IMR-90 (cell line): ENCODE results near the gene BMP7. TPM values are rescaled to one million over a fixed set of nuclear protein-coding genes. Genes with fewer than 3 reads are reported as not detected.

ENCODE experiments used
- ATAC-seq: fragments of 200-7000 bp; cut with Tn5 transposase; 2 replicates; pipeline ENCODE4 v1.9.1; 2020; ENCODE audit warnings: low read depth, mild to moderate bottlenecking, moderate library complexity
- BruUV-seq: library from RNA; stranded (reverse); fragments of 400-500 nt; replicated peaks from 2 replicates; lab custom pipeline; 2021; lab: Mats Ljungman, UMichigan
- CTCF ChIA-PET: fragments of 300-600 bp; formaldehyde crosslinking; extraction: SDS; loops from one replicate; lab custom pipeline; 2021; ENCODE audit warnings: antibody characterized with exemption; lab: Yijun Ruan, JAX
- POLR2A ChIA-PET: fragments of 300-600 bp; sonication (Branson Sonifier 250); formaldehyde crosslinking; loops from one replicate; lab custom pipeline; 2022; ENCODE audit warnings: antibody characterized with exemption; ENCODE audit not compliant: unreplicated experiment; lab: Charles Lee
- DNase-seq: peaks from one replicate; pipeline ENCODE4 v3.0.0; 2013
- H2AFZ ChIP-seq: replicated peaks from 2 replicates; pipeline ENCODE3; 2013; ENCODE audit warnings: low read length, mild to moderate bottlenecking; ENCODE audit not compliant: poor library complexity
- H2AK5ac ChIP-seq: 2 replicates; pipeline ENCODE4 v1.6.1; 2013; ENCODE audit warnings: low read depth, low read length, inconsistent platforms
- H2AK9ac ChIP-seq: replicated peaks from 2 replicates; pipeline ENCODE3; 2013; ENCODE audit warnings: mild to moderate bottlenecking, low read depth, low read length, moderate library complexity; ENCODE audit not compliant: poor library complexity
- H2BK120ac ChIP-seq: 2 replicates; pipeline ENCODE4 v1.6.1; 2013; ENCODE audit warnings: low read depth, low read length, inconsistent platforms
- H2BK15ac ChIP-seq: 3 replicates; pipeline ENCODE4 v1.6.1; 2013; ENCODE audit warnings: low read depth, low read length, inconsistent platforms
- H2BK20ac ChIP-seq: 2 replicates; pipeline ENCODE4 v1.6.1; 2013; ENCODE audit warnings: low read depth, mild to moderate bottlenecking, inconsistent platforms, low read length, moderate library complexity
- H2BK5ac ChIP-seq: 2 replicates; pipeline ENCODE4 v1.6.1; 2013; ENCODE audit warnings: mild to moderate bottlenecking, low read depth, low read length, inconsistent platforms; ENCODE audit not compliant: poor library complexity, severe bottlenecking
- H3K14ac ChIP-seq: replicated peaks from 2 replicates; pipeline ENCODE4 v1.6.1; 2013; ENCODE audit warnings: low read depth, low read length, inconsistent platforms
- H3K18ac ChIP-seq: 2 replicates; pipeline ENCODE4 v1.6.1; 2013; ENCODE audit warnings: low read depth, low read length, control low read depth
- H3K23ac ChIP-seq: 2 replicates; pipeline ENCODE4 v1.6.1; 2013; ENCODE audit warnings: low read depth, low read length, inconsistent platforms
- H3K27ac ChIP-seq: 2 replicates; pipeline ENCODE4 v1.5.1; 2013; ENCODE audit warnings: mild to moderate bottlenecking, control low read depth, low read length; ENCODE audit not compliant: insufficient read depth
- H3K27me3 ChIP-seq: 2 replicates; pipeline ENCODE4 v1.6.1; 2013; ENCODE audit warnings: low read length; ENCODE audit not compliant: control insufficient read depth, insufficient read depth
- H3K36me3 ChIP-seq: 2 replicates; pipeline ENCODE4 v1.6.1; 2013; ENCODE audit warnings: low read length, mixed read lengths; ENCODE audit not compliant: control insufficient read depth, insufficient read depth
- H3K4ac ChIP-seq: 2 replicates; pipeline ENCODE4 v1.6.1; 2013; ENCODE audit warnings: low read depth, low read length, inconsistent platforms
- H3K4me1 ChIP-seq: 2 replicates; pipeline ENCODE4 v1.6.1; 2013; ENCODE audit warnings: low read length, mixed read lengths; ENCODE audit not compliant: control insufficient read depth, insufficient read depth
- H3K4me2 ChIP-seq: 2 replicates; pipeline ENCODE4 v1.6.1; 2013; ENCODE audit warnings: low read depth, mild to moderate bottlenecking, control low read depth, low read length, moderate library complexity
- H3K4me3 ChIP-seq: 2 replicates; pipeline ENCODE4 v1.5.1; 2013; ENCODE audit warnings: low read depth, mild to moderate bottlenecking, control low read depth, low read length, moderate library complexity; ENCODE audit not compliant: insufficient read depth
- H3K56ac ChIP-seq: 2 replicates; pipeline ENCODE4 v1.6.1; 2013; ENCODE audit warnings: low read length, inconsistent platforms; ENCODE audit not compliant: insufficient read depth; ENCODE audit errors: extremely low read depth
- H3K79me1 ChIP-seq, 2 experiments: 2 replicates each; pipeline ENCODE4 v1.6.1; 2013; ENCODE audit warnings: low read length in 2 of 2, inconsistent platforms in 1 of 2, low read depth in 1 of 2
- H3K9ac ChIP-seq: 2 replicates; pipeline ENCODE4 v1.6.1; 2013; ENCODE audit warnings: low read depth, low read length, control low read depth
- H3K9me1 ChIP-seq: 2 replicates; pipeline ENCODE4 v1.6.1; 2013; ENCODE audit warnings: low read length, inconsistent platforms; ENCODE audit not compliant: insufficient read depth
- H3K9me3 ChIP-seq: 2 replicates; pipeline ENCODE4 v1.6.1; 2013; ENCODE audit warnings: low read length; ENCODE audit not compliant: control insufficient read depth, insufficient read depth
- H4K20me1 ChIP-seq: 2 replicates; pipeline ENCODE4 v1.6.1; 2013; ENCODE audit warnings: low read length, inconsistent platforms; ENCODE audit not compliant: insufficient read depth
- H4K5ac ChIP-seq: 2 replicates; pipeline ENCODE4 v1.6.1; 2013; ENCODE audit warnings: mild to moderate bottlenecking, low read depth, low read length, control low read depth
- H4K8ac ChIP-seq, 2 experiments: 2 replicates each; pipeline ENCODE4 v1.6.1; 2013; ENCODE audit warnings: low read depth in 2 of 2, low read length in 2 of 2, control low read depth in 1 of 2, inconsistent platforms in 1 of 2
- H4K91ac ChIP-seq: 2 replicates; pipeline ENCODE4 v1.6.1; 2013; ENCODE audit warnings: low read depth, low read length, inconsistent platforms; ENCODE audit not compliant: insufficient read depth
- BHLHE40 ChIP-seq: fragments of 150-350 bp; IDR thresholded peaks from 2 replicates; pipeline ENCODE4 v1.6.1; 2016; ENCODE audit warnings: mild to moderate bottlenecking, low read depth, low read length
- CEBPB ChIP-seq: IDR thresholded peaks from 2 replicates; pipeline ENCODE4 v1.6.1; 2012; ENCODE audit warnings: low read depth, low read length, improper control_type of control experiment
- CHD1 ChIP-seq: IDR thresholded peaks from 2 replicates; pipeline ENCODE4 v1.6.1; 2012; ENCODE audit warnings: low read depth, low read length, improper control_type of control experiment
- CTCF ChIP-seq: conservative IDR thresholded peaks from 2 replicates; pipeline ENCODE4 v1.5.1; 2012; ENCODE audit warnings: mild to moderate bottlenecking, low read depth, low read length, improper control_type of control experiment
- ELK1 ChIP-seq: fragments of 150-350 bp; IDR thresholded peaks from 2 replicates; pipeline ENCODE4 v1.6.1; 2016; ENCODE audit warnings: low read depth, mild to moderate bottlenecking, low read length, moderate library complexity, borderline replicate concordance
- FOS ChIP-seq: fragments of 150-350 bp; IDR thresholded peaks from 2 replicates; pipeline ENCODE4 v1.6.1; 2016; ENCODE audit warnings: low read depth, low read length
- MAFK ChIP-seq: IDR thresholded peaks from 2 replicates; pipeline ENCODE4 v1.6.1; 2012; ENCODE audit warnings: low read depth, low read length, improper control_type of control experiment
- MAZ ChIP-seq: IDR thresholded peaks from 2 replicates; pipeline ENCODE4 v1.6.1; 2012; ENCODE audit warnings: low read depth, mild to moderate bottlenecking, low read length, improper control_type of control experiment, moderate library complexity, borderline replicate concordance
- MXI1 ChIP-seq: IDR thresholded peaks from 2 replicates; pipeline ENCODE4 v1.6.1; 2012; ENCODE audit warnings: low read depth, mild to moderate bottlenecking, low read length, moderate library complexity, borderline replicate concordance
- NFE2L2 ChIP-seq: fragments of 150-350 bp; IDR thresholded peaks from 2 replicates; pipeline ENCODE4 v1.6.1; 2016; ENCODE audit warnings: low read depth, mild to moderate bottlenecking, low read length
- POLR2A ChIP-seq: IDR thresholded peaks from 2 replicates; pipeline ENCODE4 v1.6.1; 2012; ENCODE audit warnings: mild to moderate bottlenecking, low read depth, low read length
- RAD21 ChIP-seq: IDR thresholded peaks from 2 replicates; pipeline ENCODE4 v1.6.1; 2012; ENCODE audit warnings: low read length, improper control_type of control experiment
- RCOR1 ChIP-seq: IDR thresholded peaks from 2 replicates; pipeline ENCODE4 v1.6.1; 2012; ENCODE audit warnings: mild to moderate bottlenecking, low read length, improper control_type of control experiment; ENCODE audit not compliant: insufficient replicate concordance
- RFX5 ChIP-seq: IDR thresholded peaks from 2 replicates; pipeline ENCODE4 v1.8.0; 2012; ENCODE audit warnings: low read depth, mild to moderate bottlenecking, low read length, moderate library complexity
- SMC3 ChIP-seq: fragments of 150-350 bp; IDR thresholded peaks from 2 replicates; pipeline ENCODE4 v1.6.1; 2016; ENCODE audit warnings: low read depth, mild to moderate bottlenecking, antibody characterized with exemption, low read length, moderate library complexity
- USF2 ChIP-seq: fragments of 150-350 bp; IDR thresholded peaks from 2 replicates; pipeline ENCODE4 v1.6.1; 2017; ENCODE audit warnings: mild to moderate bottlenecking, antibody characterized with exemption, low read length, low read depth
- WGBS, 2 experiments: methylation state at CpG; one replicate each; pipeline versions ENCODE4 v1.1.5 to v1.1.7; 2013; ENCODE audit warnings: missing lambda C conversion rate in 2 of 2; ENCODE audit not compliant: insufficient read length in 1 of 2; ENCODE audit errors: extremely low coverage in 2 of 2; 5-methylcytosine and 5-hydroxymethylcytosine counted together
- dilution Hi-C: fragments of 300-500 bp; cut with HindIII; formaldehyde crosslinking; loops from one replicate; pipeline ENCODE4 v1.14.3; 2018; ENCODE audit warnings: low sequenced_read_pairs; ENCODE audit not compliant: unreplicated experiment
- in situ Hi-C: fragments of 300-500 bp; cut with MboI; formaldehyde crosslinking; loops from 3 replicates; pipeline ENCODE4 v1.14.3; 2019; ENCODE audit warnings: low sequenced_read_pairs, inconsistent platforms, mixed read lengths
- intact Hi-C: fragments of 100-400 bp; cut with micrococcal nuclease; formaldehyde crosslinking; loops from 2 replicates; pipeline ENCODE4 v1.10.0; 2022
- polyA plus RNA-seq, 3 experiments: library from polyadenylated mRNA; depleted of rRNA; stranded (reverse); fragments of >200 nt; gene quantifications; 2 replicates each; pipeline ENCODE4 v1.2.3, GENCODE V29; 2012; ENCODE audit warnings: low replicate concordance in 1 of 3
- total RNA-seq: library from RNA; depleted of rRNA; stranded (reverse); fragments of >200 nt; gene quantifications from 2 replicates; pipeline ENCODE4 v1.2.3, GENCODE V29; 2012

The BMP7 gene
- total and polyA plus RNA-seq, 2 of the 4 experiments (the other 2 are of a cell fraction): not detected

- no peak overlapping the region for H2AK5ac ChIP-seq
- no peak overlapping the region for H2AFZ ChIP-seq
- ATAC-seq (no peak), DNase-seq (no peak)
- H3K79me1 ChIP-seq: no peaks in the 10 kb centered on the region
- 48% methylated on average over 6 of the region's 7 CpGs; no CpG with 5 or more reads in 1 of the 2 experiments for WGBS, 2 experiments
- no peak overlapping the region for H3K18ac ChIP-seq
- no peak overlapping the region for H2BK20ac ChIP-seq
- no peak overlapping the region for H3K9ac ChIP-seq
- no peak overlapping the region for H4K5ac ChIP-seq
- no peak overlapping the region for H4K91ac ChIP-seq
- intact Hi-C loops: no loop called here
- dilution Hi-C loops: no loop called here
- H3K14ac ChIP-seq: no peak overlapping the region
- no peak overlapping the region for H3K27ac ChIP-seq
- in situ Hi-C loops: no loop called here
- H2BK120ac ChIP-seq: no peak overlapping the region
- no peak overlapping the region for H2BK15ac ChIP-seq
- no peaks in the 10 kb centered on the region for H3K9me1 ChIP-seq
- no peak overlapping the region for H2AK9ac ChIP-seq
- ChIA-PET POLR2A (no interaction called here), CTCF (no interaction called here)
- H4K20me1 ChIP-seq: no peaks in the 10 kb centered on the region
- TF ChIP-seq FOS (no peak), CEBPB (no peak), RCOR1 (no peak), CHD1 (no peak), NFE2L2 (no peak), POLR2A (no peak), ELK1 (no peak), MXI1 (no peak), CTCF (no peak), RAD21 (no peak), RFX5 (no peak), MAZ (no peak), USF2 (no peak), BHLHE40 (no peak), SMC3 (no peak), MAFK (no peak)
- no peaks in the 10 kb centered on the region for H3K27me3 ChIP-seq
- no peak overlapping the region for H3K4me2 ChIP-seq
- H3K9me3 ChIP-seq: peaks cover 21% of the 10 kb centered on the region
- no TSS peak for BruUV-seq
- no peak overlapping the region for H4K8ac ChIP-seq
- no peak overlapping the region for H3K23ac ChIP-seq
- H2BK5ac ChIP-seq: no peak overlapping the region
- no peaks in the 10 kb centered on the region for H3K36me3 ChIP-seq
- H3K56ac ChIP-seq: no peak overlapping the region
- H3K4me3 ChIP-seq: no peak overlapping the region
- H3K4ac ChIP-seq: no peak overlapping the region
- no peaks in the 10 kb centered on the region for H3K4me1 ChIP-seq
These were observed 108.0 kb downstream of the BMP7 start for GRCh38 chr20:57158474-57158873.
